ENCODE data around the gene RAB40C. TPM values are rescaled to one million over a fixed set of nuclear protein-coding genes. Genes with fewer than 3 reads are reported as not detected.

The RAB40C gene
- total RNA-seq, 1 experiment from 2014 or later = 15.2 TPM

- no peak for DNase-seq (ENCODE audit: low read depth)
Measured at GRCh38 chr16:644556-644955, 54.7 kb downstream of the RAB40C start.

DNA sequence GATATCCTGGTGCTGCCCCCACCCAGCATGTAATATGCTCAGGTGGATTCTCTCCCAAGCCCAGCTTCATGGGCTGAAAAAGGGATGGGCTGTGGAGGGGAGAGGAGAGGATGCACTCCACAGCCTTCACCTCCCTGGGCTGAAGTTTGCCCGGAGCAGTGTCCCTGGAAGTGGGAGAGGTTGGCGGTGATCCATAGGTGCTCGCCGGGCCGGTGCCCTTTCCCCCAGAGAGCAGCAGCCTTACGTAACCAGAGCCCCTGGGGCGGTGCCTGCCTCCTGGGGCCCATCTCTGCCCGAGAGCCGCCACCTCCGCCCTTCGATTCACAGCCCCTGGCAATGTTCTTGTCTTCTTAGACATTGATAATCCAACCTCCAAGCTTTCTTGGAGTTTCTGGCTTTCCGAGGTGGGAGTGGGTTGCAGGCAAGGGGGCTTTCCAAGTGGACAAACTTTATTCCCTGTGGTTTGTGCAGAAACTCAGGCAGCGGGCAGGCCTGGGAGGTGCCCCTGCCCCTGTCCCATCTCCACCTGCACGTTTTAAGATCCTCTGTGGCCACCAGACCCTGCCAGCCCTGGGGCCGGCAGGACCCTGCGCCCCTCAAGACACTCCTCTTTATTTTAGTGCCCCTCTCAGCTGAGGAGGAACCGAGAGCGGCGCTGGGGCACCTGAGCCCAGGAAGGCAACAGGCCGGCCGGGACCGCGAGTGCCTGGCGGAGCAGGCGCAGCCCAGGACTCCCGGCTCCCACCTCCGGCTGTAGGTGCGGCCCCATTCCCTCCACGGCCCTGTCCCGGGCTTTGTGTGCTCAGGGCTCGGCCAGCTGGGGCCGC is 56.2 kb downstream of the RAB40C start:
- DNase-seq (ENCODE audit: low read depth) = no peak

- no peak for DNase-seq (ENCODE audit: low read depth)
Measured at GRCh38 chr16:646679-647172, 56.9 kb downstream of the RAB40C start.

GRCh38 chr16:647173-647902 is 57.5 kb downstream of the RAB40C start:
- no peak for DNase-seq (ENCODE audit: low read depth)

DNA sequence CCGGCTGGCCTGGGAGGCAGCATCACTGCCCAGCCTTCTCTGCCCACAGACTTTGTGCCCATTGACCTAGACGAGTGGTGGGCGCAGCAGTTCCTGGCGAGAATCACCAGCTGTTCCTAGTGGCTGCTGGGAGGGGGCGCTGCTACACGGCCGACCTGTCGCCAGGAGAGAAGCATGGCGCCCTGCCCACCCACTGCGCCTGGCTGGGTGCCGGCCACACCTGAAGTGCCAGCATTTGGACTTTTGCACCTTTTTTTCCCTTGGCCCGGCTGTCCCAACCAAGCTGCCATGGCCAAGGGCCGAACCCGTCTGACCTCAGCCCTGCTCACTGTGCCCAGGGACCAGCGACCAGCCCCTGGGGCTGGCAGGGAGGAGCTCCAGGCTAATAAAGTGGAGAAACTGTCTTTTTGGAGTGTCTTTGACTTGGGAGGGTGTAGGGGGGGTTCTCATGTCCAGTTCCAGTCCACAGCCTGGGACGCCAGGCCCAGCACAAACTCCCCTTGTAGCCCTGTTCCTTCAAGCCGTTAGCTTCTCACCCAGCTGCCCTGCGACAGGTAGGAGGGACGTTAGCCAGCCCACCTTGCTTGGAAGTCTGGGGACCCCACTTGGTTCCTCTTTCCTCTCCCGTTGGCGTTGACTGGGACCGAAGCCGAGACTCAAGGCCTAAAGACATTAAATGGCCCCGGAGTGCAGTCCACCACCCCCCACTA is 58.4 kb downstream of the RAB40C start:
- peak; percentile 54 for DNase-seq (ENCODE audit: low read depth)

- peak; percentile 88 for DNase-seq (ENCODE audit: low read depth)
Measured at GRCh38 chr16:648781-649589, 59.1 kb downstream of the RAB40C start, which contains the start of gene WDR90. WDR90 (plus strand) TSS chr16:649365; CDS start chr16:649417, 52 bp downstream.

DNA sequence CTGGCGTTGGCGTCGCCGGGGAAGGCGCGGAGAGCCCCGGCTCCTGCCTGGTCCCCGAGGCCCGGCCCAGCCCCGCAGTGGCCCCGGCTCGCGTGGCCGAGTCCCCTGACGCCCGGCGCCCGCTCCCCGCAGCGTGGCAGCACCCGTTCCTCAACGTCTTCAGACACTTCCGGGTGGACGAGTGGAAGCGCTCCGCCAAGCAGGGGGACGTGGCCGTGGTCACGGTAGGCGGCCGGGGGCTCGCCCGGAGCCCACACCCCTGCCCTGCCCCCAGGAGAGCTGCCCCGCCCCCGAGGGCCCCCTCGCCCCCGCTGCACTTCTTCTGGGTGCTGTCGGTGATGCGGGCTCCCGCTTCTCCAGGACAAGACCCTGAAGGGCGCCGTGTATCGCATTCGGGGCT is 59.8 kb downstream of the RAB40C start:
- DNase-seq (ENCODE audit: low read depth) = no peak

DNA sequence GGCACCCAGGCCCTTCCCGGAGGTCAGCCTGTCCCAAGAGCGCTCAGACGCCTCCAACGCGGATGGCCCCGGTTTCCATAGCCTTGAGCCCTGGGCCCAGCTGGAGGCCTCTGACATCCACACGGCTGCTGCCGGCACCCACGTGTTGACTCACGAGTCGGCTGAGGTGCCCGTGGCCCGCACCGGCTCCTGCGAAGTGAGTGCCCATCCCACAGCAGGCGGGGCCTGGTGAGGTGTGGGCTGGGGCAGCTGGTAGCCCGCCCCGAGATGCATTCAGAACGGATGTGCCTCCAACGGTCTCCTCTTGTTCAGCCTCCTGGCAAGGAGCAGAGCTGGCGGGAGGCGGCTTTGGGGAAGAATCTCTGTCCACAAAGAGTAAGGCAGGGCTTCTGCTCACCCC is 62.0 kb downstream of the RAB40C start:
- no peak for DNase-seq (ENCODE audit: low read depth)

DNA sequence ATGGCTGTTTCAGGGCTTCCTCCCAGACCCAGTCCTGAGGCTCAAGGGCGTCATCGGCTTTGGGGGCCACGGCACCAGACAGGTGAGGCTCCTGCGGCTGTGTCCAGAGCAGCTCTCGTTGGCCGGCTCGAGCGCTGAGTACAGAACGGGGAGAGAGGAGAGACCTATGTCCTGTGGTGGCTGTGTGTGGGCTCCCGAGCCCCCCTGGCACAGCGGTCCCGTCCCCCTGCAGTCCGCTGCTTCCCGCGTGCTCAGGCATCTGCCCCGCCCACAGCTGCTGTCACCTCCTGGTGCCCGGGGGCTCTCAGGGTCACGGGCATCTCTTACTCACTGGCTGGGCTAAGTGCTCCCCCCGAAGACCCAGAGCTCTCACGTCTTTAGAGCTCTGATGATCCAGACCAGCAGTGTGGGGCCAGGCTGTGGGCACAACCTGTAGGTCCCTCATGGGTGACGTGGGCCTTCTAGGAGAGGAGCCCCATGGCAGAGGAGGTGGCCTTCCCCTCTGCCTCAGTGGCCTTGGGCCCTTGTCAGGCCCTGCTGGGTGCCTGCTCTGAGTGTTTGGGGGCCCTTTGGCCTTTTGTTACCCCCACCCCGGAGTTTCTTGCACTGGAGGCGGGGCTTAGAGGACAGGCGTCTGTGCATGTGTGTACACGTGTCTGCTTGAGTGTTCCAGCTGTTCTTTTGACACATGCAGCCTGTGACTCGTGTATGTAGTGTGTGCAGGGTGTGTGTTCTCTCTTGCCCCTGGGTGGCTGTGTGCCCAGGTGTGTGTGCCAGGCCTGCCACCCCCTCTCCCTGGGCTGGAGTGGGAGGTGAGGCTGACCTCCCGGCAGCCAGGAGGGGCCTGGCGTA is 62.8 kb downstream of the RAB40C start:
- no peak for DNase-seq (ENCODE audit: low read depth)

DNA sequence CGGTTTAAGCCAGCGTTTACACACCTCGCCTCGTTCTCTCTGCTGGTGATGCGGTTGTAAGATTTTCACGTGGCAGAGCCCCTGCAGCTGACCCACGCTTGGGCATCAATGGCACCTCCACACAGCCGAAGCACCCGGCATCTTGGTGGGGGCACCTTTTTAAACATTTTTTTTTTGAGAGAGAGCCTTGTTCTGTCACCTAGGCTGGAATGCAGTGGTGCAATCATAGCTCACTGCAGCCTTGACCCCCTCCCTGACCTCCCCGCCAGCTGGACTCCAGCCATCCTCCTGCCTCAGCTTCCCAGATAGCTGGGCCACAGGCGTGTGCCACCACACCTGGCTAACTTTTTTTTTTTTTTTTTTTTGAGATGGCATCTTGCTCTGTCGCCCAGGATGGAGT is 64.2 kb downstream of the RAB40C start:
- DNase-seq (ENCODE audit: low read depth) = no peak

- DNase-seq (ENCODE audit: low read depth) = no peak
Measured at GRCh38 chr16:657487-657886, 67.6 kb downstream of the RAB40C start.

GRCh38 chr16:658679-659571 is 69.1 kb downstream of the RAB40C start:
- no peak for DNase-seq (ENCODE audit: low read depth)

DNA sequence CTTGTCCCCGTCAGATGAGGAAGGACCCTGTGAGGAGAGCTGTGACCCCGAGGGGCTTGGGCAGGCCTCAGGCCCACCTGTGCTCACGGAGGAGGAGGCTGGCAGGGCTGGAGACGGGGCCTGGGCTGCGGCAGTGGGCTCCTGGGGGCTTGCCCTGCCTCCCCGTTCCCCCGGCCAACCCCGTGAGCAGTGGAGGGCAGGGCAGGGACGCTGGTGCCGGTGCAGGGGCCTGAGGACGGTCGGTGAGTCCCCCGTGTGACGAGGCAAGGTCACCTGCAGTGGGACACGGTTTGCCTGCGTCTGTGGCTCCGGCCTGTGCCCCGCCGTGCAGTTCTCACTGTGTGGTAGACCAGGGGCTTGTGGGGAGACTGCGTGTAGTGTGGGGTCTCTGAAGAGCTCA is 69.8 kb downstream of the RAB40C start:
- no peak for DNase-seq (ENCODE audit: low read depth)

GRCh38 chr16:660132-660458 is 70.2 kb downstream of the RAB40C start:
- DNase-seq (ENCODE audit: low read depth) = no peak

DNA sequence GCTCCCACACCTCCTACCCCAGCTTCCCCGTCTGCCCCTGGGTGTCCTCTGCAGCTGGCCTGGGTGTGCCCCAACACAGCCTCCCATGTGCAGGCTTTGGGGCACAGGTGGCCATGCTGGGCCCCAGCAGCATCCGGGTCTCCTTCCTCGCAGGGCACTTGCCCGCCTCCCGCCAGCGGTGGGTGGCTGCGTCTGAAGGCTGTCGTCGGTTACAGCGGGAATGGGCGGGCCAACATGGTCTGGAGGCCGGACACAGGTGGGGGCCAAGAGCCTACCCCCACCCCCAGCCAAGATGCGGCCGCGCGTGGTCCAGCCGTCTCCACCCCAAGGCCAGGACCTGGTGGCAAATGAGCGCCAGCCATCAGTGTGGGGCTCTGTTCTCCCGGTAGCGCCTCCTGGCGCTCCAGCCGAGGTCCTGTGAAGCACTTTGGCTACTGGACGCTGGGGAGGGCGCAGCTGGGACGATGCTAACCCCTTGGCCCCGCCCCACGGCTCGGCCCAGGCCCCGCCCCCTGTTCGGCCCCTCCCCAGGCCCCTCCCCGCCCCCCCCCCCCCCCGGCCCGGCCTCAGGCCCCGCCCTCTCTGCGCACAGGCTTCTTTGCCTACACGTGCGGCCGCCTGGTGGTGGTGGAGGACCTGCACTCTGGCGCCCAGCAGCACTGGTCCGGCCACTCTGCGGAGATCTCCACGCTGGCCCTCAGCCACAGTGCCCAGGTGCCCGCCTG is 70.8 kb downstream of the RAB40C start:
- no peak for DNase-seq (ENCODE audit: low read depth)

DNA sequence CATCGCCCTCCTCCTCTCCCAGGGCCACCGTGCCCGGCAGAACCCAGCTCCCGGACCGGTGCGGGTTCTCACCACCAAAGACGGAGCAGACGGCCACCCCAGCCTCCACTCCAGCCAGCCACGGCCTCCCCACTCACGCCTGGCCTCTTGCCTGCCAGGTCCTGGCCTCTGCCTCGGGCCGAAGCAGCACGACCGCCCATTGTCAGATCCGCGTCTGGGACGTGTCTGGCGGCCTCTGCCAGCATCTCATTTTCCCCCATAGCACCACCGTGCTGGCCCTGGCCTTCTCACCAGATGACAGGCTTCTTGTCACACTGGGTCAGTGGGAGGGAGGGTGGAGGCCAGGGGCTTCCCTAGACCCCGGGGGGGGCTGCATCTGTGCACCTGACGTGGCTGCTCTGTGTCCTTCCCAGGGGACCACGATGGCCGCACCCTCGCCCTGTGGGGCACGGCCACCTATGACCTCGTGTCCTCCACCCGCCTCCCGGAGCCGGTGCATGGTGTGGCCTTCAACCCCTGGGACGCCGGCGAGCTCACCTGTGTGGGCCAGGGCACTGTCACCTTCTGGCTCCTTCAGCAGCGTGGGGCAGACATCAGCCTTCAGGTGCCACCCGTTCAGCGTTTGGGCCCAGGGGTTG is 71.4 kb downstream of the RAB40C start:
- no peak for DNase-seq (ENCODE audit: low read depth)

DNA sequence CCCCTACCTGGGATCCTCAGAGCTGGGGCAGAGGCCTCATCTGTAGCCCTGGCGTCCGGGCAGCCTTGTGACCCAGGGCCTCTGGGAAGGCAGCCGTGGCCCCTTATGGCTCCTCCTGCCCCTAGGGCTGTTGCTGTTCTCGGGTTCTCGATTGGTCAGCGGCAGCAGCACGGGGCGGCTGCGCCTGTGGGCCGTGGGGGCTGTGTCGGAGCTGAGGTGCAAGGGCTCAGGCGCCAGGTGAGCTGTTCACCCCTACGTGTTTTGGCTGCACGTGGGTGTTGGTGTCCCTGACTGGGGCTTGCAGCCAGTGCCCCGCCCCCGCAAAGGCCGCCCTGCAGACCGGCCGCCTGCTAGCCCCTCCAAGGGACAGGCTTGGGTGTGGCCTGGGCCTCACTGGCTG is 72.2 kb downstream of the RAB40C start:
- no peak for DNase-seq (ENCODE audit: low read depth)

- no peak for DNase-seq (ENCODE audit: low read depth)
Measured at GRCh38 chr16:662597-662996, 72.7 kb downstream of the RAB40C start.

All from HT1080 (cell line).